ENCODE data around the gene STARD5. TPM values are rescaled to one million over a fixed set of nuclear protein-coding genes. Genes with fewer than 3 reads are reported as not detected.

The STARD5 gene
- total and polyA plus RNA-seq, 4 donors = 1.1 to 47.0 (median 35.7) TPM

DNA sequence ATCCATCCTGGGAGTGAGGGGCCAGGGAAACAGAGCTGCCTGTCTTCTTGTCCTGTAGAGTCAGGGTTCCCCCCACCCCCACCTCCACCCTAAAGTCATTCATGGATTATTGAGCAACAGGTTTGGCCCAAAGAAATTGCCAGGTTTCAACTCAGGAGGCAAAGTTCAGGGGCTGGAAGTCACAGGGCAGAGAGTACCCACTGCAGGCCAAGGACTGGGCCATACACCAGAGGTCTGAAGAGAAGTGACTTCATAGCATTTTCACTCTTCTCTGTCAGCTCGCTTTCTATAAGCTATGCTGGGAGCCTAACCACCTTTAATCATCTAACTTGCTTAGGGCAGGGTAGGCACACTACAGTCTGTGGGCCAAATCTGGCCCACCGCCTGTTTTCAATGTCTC lies 50.1 kb downstream of the STARD5 start:
- DNase-seq (ENCODE audit: low spot score) = no peak
- WGBS = 64% methylated on average over 2 of the region's 2 CpGs
- peak; percentile 52 for TF ChIP-seq YY1 (IDR thresholded peaks at IDR 0.05)
- TF ChIP-seq FOXA2 (IDR thresholded peaks at IDR 0.05) = no peak
- TF ChIP-seq HNF4A (conservative IDR thresholded peaks at IDR 0.05) = peak; percentile 96
- TF ChIP-seq, protein P1, sequence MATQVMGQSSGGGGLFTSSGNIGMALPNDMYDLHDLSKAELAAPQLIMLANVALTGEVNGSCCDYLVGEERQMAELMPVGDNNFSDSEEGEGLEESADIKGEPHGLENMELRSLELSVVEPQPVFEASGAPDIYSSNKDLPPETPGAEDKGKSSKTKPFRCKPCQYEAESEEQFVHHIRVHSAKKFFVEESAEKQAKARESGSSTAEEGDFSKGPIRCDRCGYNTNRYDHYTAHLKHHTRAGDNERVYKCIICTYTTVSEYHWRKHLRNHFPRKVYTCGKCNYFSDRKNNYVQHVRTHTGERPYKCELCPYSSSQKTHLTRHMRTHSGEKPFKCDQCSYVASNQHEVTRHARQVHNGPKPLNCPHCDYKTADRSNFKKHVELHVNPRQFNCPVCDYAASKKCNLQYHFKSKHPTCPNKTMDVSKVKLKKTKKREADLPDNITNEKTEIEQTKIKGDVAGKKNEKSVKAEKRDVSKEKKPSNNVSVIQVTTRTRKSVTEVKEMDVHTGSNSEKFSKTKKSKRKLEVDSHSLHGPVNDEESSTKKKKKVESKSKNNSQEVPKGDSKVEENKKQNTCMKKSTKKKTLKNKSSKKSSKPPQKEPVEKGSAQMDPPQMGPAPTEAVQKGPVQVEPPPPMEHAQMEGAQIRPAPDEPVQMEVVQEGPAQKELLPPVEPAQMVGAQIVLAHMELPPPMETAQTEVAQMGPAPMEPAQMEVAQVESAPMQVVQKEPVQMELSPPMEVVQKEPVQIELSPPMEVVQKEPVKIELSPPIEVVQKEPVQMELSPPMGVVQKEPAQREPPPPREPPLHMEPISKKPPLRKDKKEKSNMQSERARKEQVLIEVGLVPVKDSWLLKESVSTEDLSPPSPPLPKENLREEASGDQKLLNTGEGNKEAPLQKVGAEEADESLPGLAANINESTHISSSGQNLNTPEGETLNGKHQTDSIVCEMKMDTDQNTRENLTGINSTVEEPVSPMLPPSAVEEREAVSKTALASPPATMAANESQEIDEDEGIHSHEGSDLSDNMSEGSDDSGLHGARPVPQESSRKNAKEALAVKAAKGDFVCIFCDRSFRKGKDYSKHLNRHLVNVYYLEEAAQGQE (IDR thresholded peaks at IDR 0.05) = peak; percentile 60
- TF ChIP-seq, protein P2, sequence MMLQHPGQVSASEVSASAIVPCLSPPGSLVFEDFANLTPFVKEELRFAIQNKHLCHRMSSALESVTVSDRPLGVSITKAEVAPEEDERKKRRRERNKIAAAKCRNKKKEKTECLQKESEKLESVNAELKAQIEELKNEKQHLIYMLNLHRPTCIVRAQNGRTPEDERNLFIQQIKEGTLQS (IDR thresholded peaks at IDR 0.05) = no peak
- TF ChIP-seq HNF4G (IDR thresholded peaks at IDR 0.05) = peak; percentile 80
- TF ChIP-seq NR2F2 (IDR thresholded peaks at IDR 0.05) = peak; percentile 32
- no peak for TF ChIP-seq FOXA1 (IDR thresholded peaks at IDR 0.05)
- TF ChIP-seq, protein P3, sequence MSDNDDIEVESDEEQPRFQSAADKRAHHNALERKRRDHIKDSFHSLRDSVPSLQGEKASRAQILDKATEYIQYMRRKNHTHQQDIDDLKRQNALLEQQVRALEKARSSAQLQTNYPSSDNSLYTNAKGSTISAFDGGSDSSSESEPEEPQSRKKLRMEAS (IDR thresholded peaks at IDR 0.05) = peak; percentile 59
- peak; percentile 83 to 90 for TF ChIP-seq RXRA (IDR thresholded peaks at IDR 0.05)
- peak; percentile 84 for TF ChIP-seq SP1 (IDR thresholded peaks at IDR 0.05)
- TF ChIP-seq TAF1 (conservative IDR thresholded peaks at IDR 0.05) = peak; percentile 71
- TF ChIP-seq RAD21 (IDR thresholded peaks at IDR 0.05) = peak; percentile 46 to 58
- TF ChIP-seq, protein P4, sequence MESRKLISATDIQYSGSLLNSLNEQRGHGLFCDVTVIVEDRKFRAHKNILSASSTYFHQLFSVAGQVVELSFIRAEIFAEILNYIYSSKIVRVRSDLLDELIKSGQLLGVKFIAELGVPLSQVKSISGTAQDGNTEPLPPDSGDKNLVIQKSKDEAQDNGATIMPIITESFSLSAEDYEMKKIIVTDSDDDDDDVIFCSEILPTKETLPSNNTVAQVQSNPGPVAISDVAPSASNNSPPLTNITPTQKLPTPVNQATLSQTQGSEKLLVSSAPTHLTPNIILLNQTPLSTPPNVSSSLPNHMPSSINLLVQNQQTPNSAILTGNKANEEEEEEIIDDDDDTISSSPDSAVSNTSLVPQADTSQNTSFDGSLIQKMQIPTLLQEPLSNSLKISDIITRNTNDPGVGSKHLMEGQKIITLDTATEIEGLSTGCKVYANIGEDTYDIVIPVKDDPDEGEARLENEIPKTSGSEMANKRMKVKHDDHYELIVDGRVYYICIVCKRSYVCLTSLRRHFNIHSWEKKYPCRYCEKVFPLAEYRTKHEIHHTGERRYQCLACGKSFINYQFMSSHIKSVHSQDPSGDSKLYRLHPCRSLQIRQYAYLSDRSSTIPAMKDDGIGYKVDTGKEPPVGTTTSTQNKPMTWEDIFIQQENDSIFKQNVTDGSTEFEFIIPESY (IDR thresholded peaks at IDR 0.05) = peak; percentile 55
- TF ChIP-seq JUND (IDR thresholded peaks at IDR 0.05) = peak; percentile 71 to 83
- H3K4me1 ChIP-seq (ENCODE audit: control insufficient read depth in 4 of 4, insufficient read depth in 4 of 4, low read length in 3 of 4) = peaks cover 12 to 54% (median 48%) of the 10 kb centered on the region in 4 donors
- H3K27ac ChIP-seq (ENCODE audit: low read depth in 1 of 2, low read length in 2 of 2) = peak overlapping the region; percentile 54 to 65
- no peak overlapping the region for H3K4me3 ChIP-seq (ENCODE audit: low read depth in 1 of 3, low read length in 3 of 3)
- no peaks in the 10 kb centered on the region for H3K36me3 ChIP-seq (ENCODE audit: control insufficient read depth in 4 of 4, insufficient read depth in 3 of 4, low read depth in 1 of 4, low read length in 3 of 4)
- H3K9ac ChIP-seq (ENCODE audit: low read depth in 1 of 2, low read length in 2 of 2) = no peak overlapping the region
- H3K27me3 ChIP-seq (ENCODE audit: control insufficient read depth in 4 of 4, insufficient read depth in 4 of 4, low read length in 3 of 4) = no peaks in the 10 kb centered on the region
- no peaks in the 10 kb centered on the region for H3K9me3 ChIP-seq (ENCODE audit: control insufficient read depth in 4 of 4, low read length in 3 of 4)

DNA sequence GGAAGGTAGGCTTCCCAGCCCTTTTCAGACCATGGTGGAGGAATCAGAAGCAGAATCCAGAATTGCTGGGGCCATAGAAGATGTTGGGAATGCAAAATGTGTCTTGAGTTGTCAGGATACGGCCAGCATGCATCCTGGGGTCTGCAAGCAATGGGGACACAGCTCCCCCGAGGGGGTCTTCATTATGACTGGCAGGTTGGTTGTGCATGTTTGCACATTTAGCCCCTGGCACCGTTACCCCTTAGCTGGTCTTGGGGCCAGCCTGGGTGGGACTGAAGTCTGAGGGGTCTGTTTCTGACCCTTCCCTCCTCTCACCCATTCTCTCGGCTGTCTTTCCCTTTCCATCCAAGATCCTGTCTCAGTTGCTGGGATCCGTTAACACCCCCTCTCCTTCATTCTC lies 50.7 kb downstream of the STARD5 start:
- Histone ChIP-seq H3K27me3 (ENCODE audit: control insufficient read depth in 4 of 4, insufficient read depth in 4 of 4, low read length in 3 of 4) (no peaks in the 10 kb centered on the region), H3K4me3 (ENCODE audit: low read depth in 1 of 3, low read length in 3 of 3) (no peak overlapping the region), H3K9me3 (ENCODE audit: control insufficient read depth in 4 of 4, low read length in 3 of 4) (no peaks in the 10 kb centered on the region), H3K4me1 (ENCODE audit: control insufficient read depth in 4 of 4, insufficient read depth in 4 of 4, low read length in 3 of 4) (peaks cover 10 to 49% (median 41%) of the 10 kb centered on the region in 4 donors), H3K36me3 (ENCODE audit: control insufficient read depth in 4 of 4, insufficient read depth in 3 of 4, low read depth in 1 of 4, low read length in 3 of 4) (no peaks in the 10 kb centered on the region), H3K27ac (ENCODE audit: low read depth in 1 of 2, low read length in 2 of 2) (peak overlapping the region in 1 of 2 donors; percentile 54), H3K9ac (ENCODE audit: low read depth in 1 of 2, low read length in 2 of 2) (no peak overlapping the region)
- WGBS = 90% methylated on average over 5 of the region's 5 CpGs
- no peak for DNase-seq (ENCODE audit: low spot score)
- TF ChIP-seq, protein P4 (IDR thresholded peaks at IDR 0.05) = no peak
- TF ChIP-seq RAD21 (IDR thresholded peaks at IDR 0.05) (no peak), HNF4A (conservative IDR thresholded peaks at IDR 0.05) (no peak), YY1 (IDR thresholded peaks at IDR 0.05) (no peak), JUND (IDR thresholded peaks at IDR 0.05) (no peak), FOXA1 (IDR thresholded peaks at IDR 0.05) (no peak), HNF4G (IDR thresholded peaks at IDR 0.05) (no peak), TAF1 (conservative IDR thresholded peaks at IDR 0.05) (no peak), NR2F2 (IDR thresholded peaks at IDR 0.05) (no peak)
- TF ChIP-seq, protein P1 (IDR thresholded peaks at IDR 0.05) = no peak
- TF ChIP-seq, protein P2 (IDR thresholded peaks at IDR 0.05) = no peak
